Measurements from ENCODE around the gene MED8. TPM values are rescaled to one million over a fixed set of nuclear protein-coding genes. Genes with fewer than 3 reads are reported as not detected.

The MED8 gene
- total and polyA plus RNA-seq, 2 donors (not counting 1 experiment from before 2014, with no cell fraction given): 49.7 to 69.2 TPM

DNA sequence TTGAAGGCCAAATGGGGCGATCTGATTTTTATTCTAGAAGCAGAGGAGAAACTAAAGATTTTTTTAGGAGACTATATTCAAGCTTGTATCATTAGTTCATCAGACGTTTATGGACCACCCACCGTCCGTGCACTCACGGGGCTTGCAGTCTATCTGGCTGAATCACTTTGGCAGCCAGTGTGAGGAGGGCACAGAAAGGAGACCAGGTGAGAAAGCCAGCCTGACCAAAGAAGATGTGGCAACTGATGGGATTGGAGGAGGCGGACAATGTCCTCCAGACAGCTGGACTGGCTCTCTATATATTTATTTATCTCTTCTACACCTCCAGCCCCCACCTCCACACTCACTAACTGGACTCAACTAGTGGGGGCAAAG lies 21.0 kb downstream of the MED8 start:
- Histone ChIP-seq H3K4me3 (replicated peaks in 1 of 4; ENCODE audit: control extremely low read depth in 1 of 4, insufficient read depth in 1 of 4, low read depth in 3 of 4, low read length in 4 of 4) (peak overlapping the region; percentile 69 to 96 (median 88)), H3K27me3 (ENCODE audit: control insufficient read depth, insufficient read depth, low read length) (no peaks in the 10 kb centered on the region), H3K36me3 (ENCODE audit: control insufficient read depth, insufficient read depth, low read length) (peaks cover 15% of the 10 kb centered on the region), H2AFZ (ENCODE audit: low read length) (no peak overlapping the region), H3K9ac (ENCODE audit: insufficient read depth, low read length) (peak overlapping the region; percentile 78), H3K4me2 (ENCODE audit: extremely low read depth, insufficient read depth, low read length) (peak overlapping the region; percentile 95), H3K79me2 (ENCODE audit: control insufficient read depth, insufficient read depth, low read length) (peaks cover 40% of the 10 kb centered on the region), H4K20me1 (ENCODE audit: control insufficient read depth, extremely low read depth, insufficient read depth, low read length) (no peaks in the 10 kb centered on the region), H3K9me3 (ENCODE audit: control insufficient read depth, insufficient read depth, low read depth, low read length) (no peaks in the 10 kb centered on the region), H3K27ac (ENCODE audit: insufficient read depth, low read length) (peak overlapping the region; percentile 92), H3K4me1 (ENCODE audit: control insufficient read depth, extremely low read depth, insufficient read depth, low read length) (peaks cover 12% of the 10 kb centered on the region)
- no peak for TF ChIP-seq EZH2 (IDR thresholded peaks at IDR 0.05; ENCODE audit: low read length, missing control alignments)
- TF ChIP-seq, protein P1, sequence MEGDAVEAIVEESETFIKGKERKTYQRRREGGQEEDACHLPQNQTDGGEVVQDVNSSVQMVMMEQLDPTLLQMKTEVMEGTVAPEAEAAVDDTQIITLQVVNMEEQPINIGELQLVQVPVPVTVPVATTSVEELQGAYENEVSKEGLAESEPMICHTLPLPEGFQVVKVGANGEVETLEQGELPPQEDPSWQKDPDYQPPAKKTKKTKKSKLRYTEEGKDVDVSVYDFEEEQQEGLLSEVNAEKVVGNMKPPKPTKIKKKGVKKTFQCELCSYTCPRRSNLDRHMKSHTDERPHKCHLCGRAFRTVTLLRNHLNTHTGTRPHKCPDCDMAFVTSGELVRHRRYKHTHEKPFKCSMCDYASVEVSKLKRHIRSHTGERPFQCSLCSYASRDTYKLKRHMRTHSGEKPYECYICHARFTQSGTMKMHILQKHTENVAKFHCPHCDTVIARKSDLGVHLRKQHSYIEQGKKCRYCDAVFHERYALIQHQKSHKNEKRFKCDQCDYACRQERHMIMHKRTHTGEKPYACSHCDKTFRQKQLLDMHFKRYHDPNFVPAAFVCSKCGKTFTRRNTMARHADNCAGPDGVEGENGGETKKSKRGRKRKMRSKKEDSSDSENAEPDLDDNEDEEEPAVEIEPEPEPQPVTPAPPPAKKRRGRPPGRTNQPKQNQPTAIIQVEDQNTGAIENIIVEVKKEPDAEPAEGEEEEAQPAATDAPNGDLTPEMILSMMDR (conservative IDR thresholded peaks at IDR 0.05 in 1 of 2, IDR thresholded peaks at IDR 0.05 in 1 of 2; ENCODE audit: low read depth in 1 of 2, low read length in 2 of 2): no peak
- DNase-seq (ENCODE audit: low read depth in 2 of 2): no peak

DNA sequence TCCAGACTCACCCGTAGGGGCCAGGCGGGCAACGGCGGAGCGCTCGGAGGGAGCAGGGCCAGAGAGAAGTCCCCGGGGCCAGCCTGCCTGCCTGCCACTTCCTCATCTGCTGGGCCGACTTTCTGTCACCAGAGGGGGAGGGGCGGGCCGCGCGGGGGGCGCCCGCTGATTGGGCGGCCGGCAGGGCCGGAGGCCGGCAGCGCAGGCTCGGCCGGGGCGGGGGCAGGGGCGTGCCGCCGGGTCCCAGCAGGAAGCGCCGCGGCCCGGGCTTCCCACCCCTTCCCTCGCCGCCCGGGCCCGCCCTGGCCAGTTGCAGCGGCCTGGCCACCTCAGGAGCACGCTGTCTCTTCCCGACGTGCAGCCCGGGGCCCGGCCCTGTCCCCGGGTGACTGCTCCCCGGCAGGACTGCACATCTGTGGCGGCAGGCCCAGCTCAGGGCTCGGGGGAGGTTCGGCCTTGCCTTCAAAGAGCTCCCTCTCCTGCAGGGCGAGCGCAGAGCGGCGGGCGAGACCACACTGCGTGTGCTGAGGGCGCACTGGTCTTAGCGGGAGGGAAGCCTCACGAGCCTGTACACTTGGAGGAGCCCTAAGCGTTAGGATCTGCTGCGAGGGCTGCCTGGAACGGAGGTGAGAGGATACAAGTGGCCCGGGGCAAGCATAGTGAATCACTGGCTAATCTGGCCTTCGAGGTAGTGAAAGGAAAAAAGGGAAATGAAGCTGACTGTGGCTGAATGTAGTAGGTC lies 21.5 kb downstream of the MED8 start, which contains the start of gene ELOVL1:
Gene ELOVL1 (minus strand): TSS at position 108 of the 742 bp plus-strand sequence. CDS start 2,402 bp downstream, outside the sequence.
- Histone ChIP-seq H3K27me3 (ENCODE audit: control insufficient read depth, insufficient read depth, low read length) (no peaks in the 10 kb centered on the region), H3K36me3 (ENCODE audit: control insufficient read depth, insufficient read depth, low read length) (peaks cover 17% of the 10 kb centered on the region), H2AFZ (ENCODE audit: low read length) (peak within 1 kb of the TSS; percentile 56), H3K27ac (ENCODE audit: insufficient read depth, low read length) (peak within 1 kb of the TSS; percentile 92), H3K4me1 (ENCODE audit: control insufficient read depth, extremely low read depth, insufficient read depth, low read length) (peaks cover 10% of the 10 kb centered on the region), H3K9ac (ENCODE audit: insufficient read depth, low read length) (peak within 1 kb of the TSS; percentile 87), H3K9me3 (ENCODE audit: control insufficient read depth, insufficient read depth, low read depth, low read length) (no peaks in the 10 kb centered on the region), H4K20me1 (ENCODE audit: control insufficient read depth, extremely low read depth, insufficient read depth, low read length) (no peaks in the 10 kb centered on the region), H3K4me3 (replicated peaks in 1 of 4; ENCODE audit: control extremely low read depth in 1 of 4, insufficient read depth in 1 of 4, low read depth in 3 of 4, low read length in 4 of 4) (peak within 1 kb of the TSS; percentile 85 to 96 (median 89)), H3K79me2 (ENCODE audit: control insufficient read depth, insufficient read depth, low read length) (peaks cover 41% of the 10 kb centered on the region), H3K4me2 (ENCODE audit: extremely low read depth, insufficient read depth, low read length) (peak within 1 kb of the TSS; percentile 97)
- TF ChIP-seq, protein P1 (conservative IDR thresholded peaks at IDR 0.05 in 1 of 2, IDR thresholded peaks at IDR 0.05 in 1 of 2; ENCODE audit: low read depth in 1 of 2, low read length in 2 of 2): peak; percentile 24 to 33
- no peak for TF ChIP-seq EZH2 (IDR thresholded peaks at IDR 0.05; ENCODE audit: low read length, missing control alignments)
- DNase-seq (ENCODE audit: low read depth in 2 of 2): peak; percentile 79 to 84

DNA sequence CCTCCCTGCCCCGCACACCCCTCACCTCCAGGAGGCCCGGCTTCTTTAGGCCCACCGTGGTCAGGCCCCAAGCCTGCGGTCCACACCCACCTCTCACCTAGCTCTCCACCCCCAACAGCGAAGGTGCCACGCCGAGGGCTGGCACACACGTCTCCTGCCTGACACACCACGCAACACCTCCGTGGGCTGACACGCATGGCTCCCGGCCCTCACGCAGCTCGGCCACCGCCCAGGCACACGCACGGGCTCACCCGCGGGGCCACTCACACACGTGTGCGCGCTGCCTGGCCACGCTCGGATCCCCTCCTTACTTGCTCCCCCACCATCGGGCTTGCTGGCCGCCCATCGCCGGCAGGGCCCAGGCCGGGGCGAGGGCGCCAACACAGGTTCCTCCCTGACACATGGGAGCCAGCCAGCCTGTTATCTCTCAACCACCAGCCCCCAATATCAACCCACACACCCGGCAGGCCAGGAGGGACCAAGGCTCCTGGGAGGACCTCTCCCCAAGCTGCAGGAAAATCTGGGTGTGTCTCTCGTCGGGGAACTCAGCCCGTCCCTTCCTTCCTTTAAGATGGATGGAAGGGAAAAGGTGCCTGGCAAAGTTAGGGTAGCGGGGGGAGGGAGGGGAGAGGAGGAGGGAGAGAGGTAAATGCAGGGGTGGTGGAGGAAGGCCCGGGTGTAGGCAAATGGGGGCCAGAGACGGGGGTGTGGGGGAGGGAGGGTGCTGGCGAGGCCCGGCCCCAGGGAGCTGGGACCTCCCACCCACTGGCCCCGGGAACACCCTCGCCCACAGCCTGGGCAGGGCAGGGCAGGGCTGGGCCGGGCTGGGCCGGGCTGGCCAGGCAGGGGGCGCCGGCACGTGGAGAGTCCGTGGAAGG lies 22.3 kb downstream of the MED8 start:
- peak in 1 of 2 donors; percentile 72 for DNase-seq (ENCODE audit: low read depth in 2 of 2)
- Histone ChIP-seq H3K9ac (ENCODE audit: insufficient read depth, low read length) (peak overlapping the region; percentile 87), H3K9me3 (ENCODE audit: control insufficient read depth, insufficient read depth, low read depth, low read length) (no peaks in the 10 kb centered on the region), H3K27me3 (ENCODE audit: control insufficient read depth, insufficient read depth, low read length) (no peaks in the 10 kb centered on the region), H4K20me1 (ENCODE audit: control insufficient read depth, extremely low read depth, insufficient read depth, low read length) (no peaks in the 10 kb centered on the region), H3K79me2 (ENCODE audit: control insufficient read depth, insufficient read depth, low read length) (peaks cover 43% of the 10 kb centered on the region), H3K27ac (ENCODE audit: insufficient read depth, low read length) (peak overlapping the region; percentile 92), H2AFZ (ENCODE audit: low read length) (no peak overlapping the region), H3K4me1 (ENCODE audit: control insufficient read depth, extremely low read depth, insufficient read depth, low read length) (peaks cover 10% of the 10 kb centered on the region), H3K4me3 (replicated peaks in 1 of 4; ENCODE audit: control extremely low read depth in 1 of 4, insufficient read depth in 1 of 4, low read depth in 3 of 4, low read length in 4 of 4) (peak overlapping the region; percentile 85 to 96 (median 89)), H3K4me2 (ENCODE audit: extremely low read depth, insufficient read depth, low read length) (peak overlapping the region; percentile 97), H3K36me3 (ENCODE audit: control insufficient read depth, insufficient read depth, low read length) (peaks cover 17% of the 10 kb centered on the region)
- TF ChIP-seq, protein P1 (conservative IDR thresholded peaks at IDR 0.05 in 1 of 2, IDR thresholded peaks at IDR 0.05 in 1 of 2; ENCODE audit: low read depth in 1 of 2, low read length in 2 of 2): no peak
- TF ChIP-seq EZH2 (IDR thresholded peaks at IDR 0.05; ENCODE audit: low read length, missing control alignments): no peak
